GM12878 (cell line): ENCODE measurements around the gene TSHZ2. TPM values are rescaled to one million over a fixed set of nuclear protein-coding genes. Genes with fewer than 3 reads are reported as not detected.

Experiments used
- ATAC-seq: fragments of 200-7000 bp; cut with Tn5 transposase; 3 replicates; pipeline ENCODE4 v1.9.1; 2020; ENCODE audit warnings: mild to moderate bottlenecking, moderate library complexity
- BruUV-seq: library from RNA; stranded (reverse); fragments of 400-500 nt; replicated peaks from 2 replicates; lab custom pipeline; 2021; lab: Mats Ljungman, UMichigan
- CTCF ChIA-PET: fragments of 300-600 bp; sonication (Branson Sonifier 250); formaldehyde crosslinking; extraction: SDS; loops from one replicate; lab custom pipeline; 2021; ENCODE audit warnings: inconsistent platforms; lab: Yijun Ruan, JAX
- POLR2A ChIA-PET: fragments of 350-600 bp; formaldehyde crosslinking; extraction: SDS; loops from one replicate; lab custom pipeline; 2021; ENCODE audit warnings: inconsistent platforms; lab: Charles Lee
- RAD21 ChIA-PET: fragments of 300-600 bp; sonication (Branson Sonifier 250); formaldehyde crosslinking; loops from one replicate; lab custom pipeline; 2023; ENCODE audit warnings: antibody characterized with exemption; ENCODE audit not compliant: unreplicated experiment; lab: Charles Lee
- SMC1A ChIA-PET: fragments of 300-600 bp; sonication (Branson Sonifier 250); formaldehyde crosslinking; loops from one replicate; lab custom pipeline; 2023; ENCODE audit not compliant: unreplicated experiment, uncharacterized antibody; lab: Charles Lee
- DNase-seq: peaks from one replicate; pipeline ENCODE4 v3.0.0-alpha.2; 2011; ENCODE audit warnings: low read depth, low spot score
- FAIRE-seq: peaks from 3 replicates; lab custom pipeline; 2011; peaks lifted over from hg19 to GRCh38; lab: Jason Lieb, UNC
- H2AFZ ChIP-seq: 2 replicates; pipeline ENCODE4 v1.6.0; 2011; ENCODE audit warnings: low read depth, low read length, control low read depth; ENCODE audit not compliant: control insufficient read depth
- H3K27ac ChIP-seq: 2 replicates; pipeline ENCODE4 v1.5.1; 2011; ENCODE audit warnings: control low read depth; ENCODE audit not compliant: control insufficient read depth, insufficient read depth
- H3K27me3 ChIP-seq, 2 experiments: replicated peaks in 1 of 2; 2 replicates each; pipeline versions ENCODE4 v1.6.0 to v1.6.1; 2011; ENCODE audit warnings: low read length in 1 of 2; ENCODE audit not compliant: control insufficient read depth in 2 of 2, insufficient read depth in 2 of 2
- H3K36me3 ChIP-seq, 2 experiments: 2 replicates each; pipeline ENCODE4 v1.5.1; 2011; ENCODE audit warnings: low read length in 1 of 2; ENCODE audit not compliant: control insufficient read depth in 2 of 2, insufficient read depth in 2 of 2
- H3K4me1 ChIP-seq: 2 replicates; pipeline ENCODE4 v1.6.1; 2011; ENCODE audit warnings: mild to moderate bottlenecking, low read length, moderate library complexity, mixed read lengths; ENCODE audit not compliant: control insufficient read depth, insufficient read depth
- H3K4me2 ChIP-seq: 2 replicates; pipeline ENCODE4 v1.6.0; 2011; ENCODE audit warnings: control low read depth; ENCODE audit not compliant: control insufficient read depth, insufficient read depth
- H3K4me3 ChIP-seq: fragments of 200-600 bp; sonication (generic); 2 replicates; pipeline ENCODE4 v1.5.1; 2016
- H3K79me2 ChIP-seq: 2 replicates; pipeline ENCODE4 v1.6.0; 2011; ENCODE audit warnings: low read length; ENCODE audit not compliant: control insufficient read depth, insufficient read depth
- H3K9ac ChIP-seq: 2 replicates; pipeline ENCODE4 v1.8.0; 2011; ENCODE audit warnings: low read length, control low read depth, mixed read lengths; ENCODE audit not compliant: control insufficient read depth, insufficient read depth
- H3K9me3 ChIP-seq: replicated peaks from 3 replicates; pipeline ENCODE4 v1.5.1; 2011; ENCODE audit warnings: mild to moderate bottlenecking, low read length; ENCODE audit not compliant: control insufficient read depth, insufficient read depth
- H4K20me1 ChIP-seq: 2 replicates; pipeline ENCODE4 v1.6.0; 2011; ENCODE audit not compliant: control insufficient read depth, insufficient read depth
- ATF7 ChIP-seq: fragments of 450-650 bp; IDR thresholded peaks from 2 replicates; pipeline ENCODE4 v1.6.1; 2016; ENCODE audit warnings: low read depth, mild to moderate bottlenecking
- BCL11A ChIP-seq: IDR thresholded peaks from 2 replicates; pipeline ENCODE4 v1.6.1; 2011; ENCODE audit warnings: low read depth, low read length
- CREM ChIP-seq: IDR thresholded peaks from 2 replicates; pipeline ENCODE4 v1.6.1; 2014; ENCODE audit warnings: antibody characterized with exemption, low read depth
- GATAD2B ChIP-seq: fragments of 450-650 bp; conservative IDR thresholded peaks from 2 replicates; pipeline ENCODE4 v1.6.1; 2017; ENCODE audit warnings: low read depth, mild to moderate bottlenecking, moderate library complexity
- HCFC1 ChIP-seq: fragments of 150-350 bp; IDR thresholded peaks from 2 replicates; pipeline ENCODE4 v1.6.1; 2014; ENCODE audit warnings: low read length
- HDAC2 ChIP-seq: fragments of 200-600 bp; sonication (generic); IDR thresholded peaks from 2 replicates; pipeline ENCODE4 v1.6.1; 2017
- PKNOX1 ChIP-seq: fragments of 450-650 bp; IDR thresholded peaks from 2 replicates; pipeline ENCODE4 v1.6.1; 2016; ENCODE audit warnings: mild to moderate bottlenecking
- RBBP5 ChIP-seq: fragments of 200-600 bp; sonication (generic); conservative IDR thresholded peaks from 2 replicates; pipeline ENCODE4 v1.6.1; 2016
- SIN3A ChIP-seq: IDR thresholded peaks from 2 replicates; pipeline ENCODE4 v1.6.1; 2012; ENCODE audit warnings: low read depth, low read length, improper control_type of control experiment
- SPI1 ChIP-seq: IDR thresholded peaks from 2 replicates; pipeline ENCODE4 v1.6.1; 2011; ENCODE audit warnings: low read depth, mild to moderate bottlenecking, low read length, moderate library complexity, borderline replicate concordance; ENCODE audit not compliant: insufficient read depth
- SRF ChIP-seq, 2 experiments: IDR thresholded peaks; 2 replicates each; pipeline ENCODE4 v1.6.1; 2011; ENCODE audit warnings: low read depth in 2 of 2, low read length in 2 of 2, mild to moderate bottlenecking in 1 of 2, moderate library complexity in 1 of 2
- ZBTB4 ChIP-seq: fragments of 450-650 bp; formaldehyde crosslinking; IDR thresholded peaks from 2 replicates; pipeline ENCODE4 v1.4.0; 2022; ENCODE audit warnings: mild to moderate bottlenecking, moderate library complexity
- ZNF384 ChIP-seq: IDR thresholded peaks from 2 replicates; pipeline ENCODE4 v1.6.1; 2012; ENCODE audit warnings: low read depth, mild to moderate bottlenecking, low read length, improper control_type of control experiment, borderline replicate concordance
- ZSCAN29 ChIP-seq: fragments of 450-650 bp; IDR thresholded peaks from 2 replicates; pipeline ENCODE4 v1.6.1; 2017; ENCODE audit warnings: mild to moderate bottlenecking, moderate library complexity
- ZZZ3 ChIP-seq: IDR thresholded peaks from 2 replicates; pipeline ENCODE4 v1.6.1; 2011; ENCODE audit warnings: low read depth; ENCODE audit not compliant: control insufficient read depth, insufficient read length
- WGBS: methylation state at CpG from one replicate; pipeline ENCODE4 v1.1.6; 2016; ENCODE audit warnings: low lambda C conversion rate; ENCODE audit not compliant: insufficient replicate concordance, insufficient coverage; ENCODE audit errors: missing lambda C conversion rate; 5-methylcytosine and 5-hydroxymethylcytosine counted together
- in situ Hi-C: fragments of 300-500 bp; cut with MboI; formaldehyde crosslinking; loops from 9 replicates; pipeline ENCODE4 v1.14.3; 2018; ENCODE audit warnings: mixed read lengths
- intact Hi-C: fragments of 100-400 bp; cut with micrococcal nuclease; formaldehyde crosslinking; loops from one replicate; pipeline ENCODE4 v1.14.2; 2022; ENCODE audit not compliant: unreplicated experiment
- polyA plus RNA-seq, 11 experiments: library from polyadenylated mRNA; depleted of rRNA in 4 of 11; unstranded in 6 of 11; stranded (reverse) in 5 of 11; fragments of >200 nt; fragmentation: Nextera tagmentation in 4 of 11; fragmentation: Illumina TruSeq in 1 of 11; extraction: Ambion mirVana in 4 of 11; extraction: Trizol in 1 of 11; gene quantifications; 1 replicate in 1 of 11; 2 replicates in 10 of 11; pipeline versions ENCODE4 v1.2.1 to v1.2.3, GENCODE V29; 2011 to 2016; ENCODE audit warnings: inconsistent platforms in 2 of 11, missing spikeins in 2 of 11, low read depth in 1 of 11
- total RNA-seq, 4 experiments: library from RNA; depleted of rRNA in 3 of 4; stranded (reverse); fragments of >200 nt in 3 of 4; fragmentation: Illumina TruSeq in 1 of 4; extraction: Trizol in 1 of 4; gene quantifications; 2 replicates each; pipeline versions ENCODE4 v1.2.1 to v1.2.3, GENCODE V29; 2013 to 2021

TSHZ2 gene
- total and polyA plus RNA-seq, 10 of the 15 experiments (the other 5 are each of a cell fraction or from before 2014, with no cell fraction given) = 0.01 to 0.86 (median 0.13) TPM; not detected in 2

- no peak for TF ChIP-seq ZBTB4
- no peak for TF ChIP-seq PKNOX1
- TF ChIP-seq RBBP5 = no peak
- TF ChIP-seq SRF (IDR thresholded peaks at IDR 0.05; ENCODE audit: low read depth in 2 of 2, low read length in 2 of 2) = no peak
Measured at GRCh38 chr20:53529658-53530057, 557.5 kb downstream of the TSHZ2 start (continued).

GRCh38 chr20:53530440-53530839 lies 558.3 kb downstream of the TSHZ2 start:
- H3K4me3 ChIP-seq = no peak overlapping the region
- no peaks in the 10 kb centered on the region for H3K9me3 ChIP-seq
- in situ Hi-C loops = no loop called here
- no peaks in the 10 kb centered on the region for H3K36me3 ChIP-seq
- H3K4me1 ChIP-seq = no peaks in the 10 kb centered on the region
- ATAC-seq (no peak), FAIRE-seq (no peak), DNase-seq (no peak)
- H3K27me3 ChIP-seq = no peaks in the 10 kb centered on the region
- ChIA-PET POLR2A (no interaction called here), RAD21 (no interaction called here), SMC1A (no interaction called here), CTCF (interaction anchor here (1.1 kb wide), 1 partner anchor 119 kb away, joined by 3 read pairs; no protein-coding TSS in a partner anchor)
- no peaks in the 10 kb centered on the region for H4K20me1 ChIP-seq
- no peak overlapping the region for H3K27ac ChIP-seq
- no TSS peak for BruUV-seq
- intact Hi-C loops = loop anchor here (10.0 kb wide), 1 partner anchor 276 kb away; no protein-coding TSS in a partner anchor
- TF ChIP-seq PKNOX1 (no peak), ZZZ3 (no peak), BCL11A (no peak), SIN3A (no peak), CREM (no peak), ZNF384 (no peak), ZSCAN29 (no peak), HDAC2 (no peak), GATAD2B (no peak), HCFC1 (no peak), SPI1 (no peak), ATF7 (no peak)
- H3K4me2 ChIP-seq = no peak overlapping the region
- no peak overlapping the region for H3K9ac ChIP-seq
- 29% methylated on average over 2 of the region's 2 CpGs for WGBS
- no peak overlapping the region for H2AFZ ChIP-seq
- no peaks in the 10 kb centered on the region for H3K79me2 ChIP-seq
